Tibial nerve (tissue), 4 donors: ENCODE data around the gene RFFL. TPM values are rescaled to one million over a fixed set of nuclear protein-coding genes. Genes with fewer than 3 reads are reported as not detected.
"Not testable (repeated sequence)": the region's sequence is repeated elsewhere in the genome, so short reads cannot be mapped to it uniquely, and the experiment has no call there.

Source experiments
- DNase-seq, 2 donors: peaks; one replicate each; pipeline ENCODE4 v3.0.0-alpha.2; 2019; ENCODE audit warnings: low spot score in 2 of 2
- H3K27ac ChIP-seq, 4 donors: fragments of 200-600 bp; sonication (generic) in 3 of 4; one replicate each; pipeline ENCODE4 v1.5.1; 2017 to 2019; ENCODE audit warnings: mild to moderate bottlenecking in 1 of 4
- H3K27me3 ChIP-seq, 2 donors: fragments of 200-600 bp; sonication (generic) in 1 of 2; one replicate each; pipeline versions ENCODE4 v1.5.1 to v1.6.0; 2017 to 2019
- H3K36me3 ChIP-seq, 3 donors: fragments of 200-600 bp; sonication (generic); one replicate each; pipeline ENCODE4 v1.5.1; 2018 to 2019
- H3K4me1 ChIP-seq, 4 donors: fragments of 200-600 bp; sonication (generic) in 3 of 4; one replicate each; pipeline ENCODE4 v1.5.1; 2017 to 2019
- H3K4me3 ChIP-seq, 4 donors: fragments of 200-600 bp; sonication (generic) in 3 of 4; one replicate each; pipeline ENCODE4 v1.5.1; 2017 to 2019; ENCODE audit warnings: mild to moderate bottlenecking in 1 of 4, moderate library complexity in 1 of 4
- H3K9me3 ChIP-seq, 4 donors: fragments of 200-600 bp; sonication (generic) in 3 of 4; one replicate each; pipeline ENCODE4 v1.5.1; 2017 to 2019
- EP300 ChIP-seq, 2 donors: sonication (generic); formaldehyde crosslinking; IDR thresholded peaks; one replicate each; pipeline ENCODE4 v1.6.1; 2017; ENCODE audit warnings: antibody characterized with exemption in 2 of 2, mild to moderate bottlenecking in 1 of 2
- POLR2A ChIP-seq, 2 donors: fragments of 450-650 bp; IDR thresholded peaks; one replicate each; pipeline ENCODE4 v1.6.1; 2017; ENCODE audit warnings: antibody characterized with exemption in 2 of 2, mild to moderate bottlenecking in 2 of 2, moderate library complexity in 2 of 2
- WGBS, 2 donors: methylation state at CpG; one replicate each; pipeline ENCODE4 v1.1.5; 2018; 5-methylcytosine and 5-hydroxymethylcytosine counted together
- total RNA-seq, 4 donors: library from RNA; depleted of rRNA; stranded (reverse); fragments of >200 nt; gene quantifications; one replicate each; pipeline ENCODE4 v1.1.0, GENCODE V29; 2016
- TF ChIP-seq, protein P1 (sequence below), 5 experiments: fragments of 200-600 bp in 3 of 5; fragments of 450-650 bp in 2 of 5; sonication (generic) in 3 of 5; IDR thresholded peaks; one replicate each; pipeline ENCODE4 v1.5.1; 2016 to 2019; ENCODE audit warnings: antibody characterized with exemption in 5 of 5, mild to moderate bottlenecking in 3 of 5, moderate library complexity in 2 of 5

RFFL gene
- total RNA-seq, 4 donors from 2014 or later: 10.8 to 41.3 (median 17.2) TPM

DNA sequence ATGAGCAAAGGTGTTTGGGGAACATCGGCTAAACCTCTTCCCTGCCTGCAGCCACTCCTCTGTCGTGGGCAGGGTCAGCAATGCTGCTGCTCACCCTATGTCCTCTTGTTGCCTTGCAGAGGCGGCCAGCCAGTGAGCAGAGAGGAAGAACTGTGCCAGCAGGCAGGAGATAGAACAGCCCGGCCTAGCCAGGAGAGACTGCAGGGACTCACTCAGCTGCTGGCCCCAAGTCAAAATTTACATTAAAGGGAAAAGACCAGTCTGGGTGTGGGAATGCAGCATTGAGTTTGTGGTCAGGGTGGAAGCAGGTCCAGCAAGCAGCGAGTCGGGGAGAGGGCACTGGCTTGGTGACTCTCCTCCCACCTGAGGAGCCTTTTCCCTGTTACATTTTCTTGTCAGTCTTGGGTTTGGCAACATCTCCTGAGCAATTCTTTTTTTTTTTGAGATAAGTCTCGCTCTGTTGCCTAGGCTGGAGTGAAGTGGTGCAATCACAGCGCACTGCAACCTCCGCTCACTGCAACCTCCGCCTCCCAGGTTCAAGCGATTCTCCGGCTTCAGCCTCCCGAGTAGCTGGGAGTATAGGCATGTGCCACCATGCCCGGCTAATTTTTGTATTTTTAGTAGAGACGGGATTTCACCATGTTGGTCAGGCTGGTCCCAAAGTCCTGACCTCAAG lies 60.5 kb downstream of the RFFL start:
- no peak overlapping the region for H3K4me3 ChIP-seq
- H3K27ac ChIP-seq: no peak overlapping the region
- H3K27me3 ChIP-seq: no peaks in the 10 kb centered on the region
- whole genome bisulfite sequencing, 2 donors: 86 to 87% methylated on average over 14 to 15 of the region's 15 CpGs
- H3K36me3 ChIP-seq: peaks cover 0 to 91% (median 0%) of the 10 kb centered on the region in 3 donors
- DNase-seq: no peak
- TF ChIP-seq, protein P1, sequence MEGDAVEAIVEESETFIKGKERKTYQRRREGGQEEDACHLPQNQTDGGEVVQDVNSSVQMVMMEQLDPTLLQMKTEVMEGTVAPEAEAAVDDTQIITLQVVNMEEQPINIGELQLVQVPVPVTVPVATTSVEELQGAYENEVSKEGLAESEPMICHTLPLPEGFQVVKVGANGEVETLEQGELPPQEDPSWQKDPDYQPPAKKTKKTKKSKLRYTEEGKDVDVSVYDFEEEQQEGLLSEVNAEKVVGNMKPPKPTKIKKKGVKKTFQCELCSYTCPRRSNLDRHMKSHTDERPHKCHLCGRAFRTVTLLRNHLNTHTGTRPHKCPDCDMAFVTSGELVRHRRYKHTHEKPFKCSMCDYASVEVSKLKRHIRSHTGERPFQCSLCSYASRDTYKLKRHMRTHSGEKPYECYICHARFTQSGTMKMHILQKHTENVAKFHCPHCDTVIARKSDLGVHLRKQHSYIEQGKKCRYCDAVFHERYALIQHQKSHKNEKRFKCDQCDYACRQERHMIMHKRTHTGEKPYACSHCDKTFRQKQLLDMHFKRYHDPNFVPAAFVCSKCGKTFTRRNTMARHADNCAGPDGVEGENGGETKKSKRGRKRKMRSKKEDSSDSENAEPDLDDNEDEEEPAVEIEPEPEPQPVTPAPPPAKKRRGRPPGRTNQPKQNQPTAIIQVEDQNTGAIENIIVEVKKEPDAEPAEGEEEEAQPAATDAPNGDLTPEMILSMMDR (IDR thresholded peaks at IDR 0.05): no peak
- TF ChIP-seq POLR2A (IDR thresholded peaks at IDR 0.05) (no peak), EP300 (IDR thresholded peaks at IDR 0.05) (no peak)
- peaks cover 0 to 6% (median 1%) of the 10 kb centered on the region in 4 donors for H3K4me1 ChIP-seq
- no peaks in the 10 kb centered on the region for H3K9me3 ChIP-seq

DNA sequence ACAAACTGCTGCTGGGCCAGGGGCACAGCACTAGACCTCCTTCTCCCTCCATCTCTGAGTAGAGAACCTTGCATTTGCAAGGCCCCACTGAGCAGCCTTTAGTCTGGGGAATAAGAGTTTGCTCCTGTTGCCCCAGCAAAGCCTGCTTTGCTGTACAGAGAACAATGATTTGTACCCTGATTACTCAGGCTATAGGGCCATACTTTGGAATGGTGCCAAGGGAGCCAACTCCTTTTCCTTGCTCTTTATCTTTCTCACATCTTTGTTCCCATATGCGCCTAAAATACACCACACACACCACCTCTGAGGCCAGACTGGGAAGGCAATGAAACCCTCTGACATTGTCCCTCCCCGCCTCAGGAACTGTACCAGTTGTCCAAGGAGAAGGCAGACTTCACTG lies 62.0 kb downstream of the RFFL start:
- H3K4me1 ChIP-seq: peaks cover 0 to 21% (median 11%) of the 10 kb centered on the region in 4 donors
- H3K27me3 ChIP-seq: no peaks in the 10 kb centered on the region
- TF ChIP-seq, protein P1 (IDR thresholded peaks at IDR 0.05): no peak
- TF ChIP-seq POLR2A (IDR thresholded peaks at IDR 0.05) (no peak), EP300 (IDR thresholded peaks at IDR 0.05) (no peak)
- no peaks in the 10 kb centered on the region for H3K9me3 ChIP-seq
- no peak for DNase-seq
- 82 to 84% methylated on average over 2 of the region's 2 CpGs for WGBS, 2 donors
- H3K4me3 ChIP-seq: no peak overlapping the region
- H3K27ac ChIP-seq: no peak overlapping the region
- peaks cover 0 to 81% (median 0%) of the 10 kb centered on the region in 3 donors for H3K36me3 ChIP-seq

DNA sequence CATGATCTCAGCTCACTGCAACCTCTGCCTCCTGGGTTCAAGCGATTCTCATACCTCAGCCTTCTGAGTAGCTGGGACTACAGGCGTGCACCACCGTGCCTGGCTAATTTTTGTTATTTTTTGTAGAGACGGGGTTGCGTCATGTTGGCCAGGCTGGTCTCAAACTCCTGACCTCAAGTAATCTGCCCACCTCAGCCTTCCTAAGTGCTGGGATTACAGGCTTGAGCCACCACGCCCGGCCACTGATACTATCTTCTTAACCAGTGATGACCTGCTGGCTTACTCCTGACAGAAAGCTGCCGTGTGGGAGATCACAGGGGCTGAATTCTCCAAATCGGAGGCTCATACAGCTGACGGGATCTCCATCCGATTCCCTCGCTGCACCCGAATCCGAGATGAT lies 62.5 kb downstream of the RFFL start:
- not testable (repeated sequence) for DNase-seq, H3K4me3 ChIP-seq, H3K27ac ChIP-seq, H3K9me3 ChIP-seq, H3K27me3 ChIP-seq
- Histone ChIP-seq H3K4me1 (peaks cover 0 to 21% (median 11%) of the 10 kb centered on the region in 4 donors), H3K36me3 (peaks cover 0 to 83% (median 0%) of the 10 kb centered on the region in 3 donors)
- 96% methylated on average over 13 to 14 of the region's 14 CpGs for WGBS, 2 donors

DNA sequence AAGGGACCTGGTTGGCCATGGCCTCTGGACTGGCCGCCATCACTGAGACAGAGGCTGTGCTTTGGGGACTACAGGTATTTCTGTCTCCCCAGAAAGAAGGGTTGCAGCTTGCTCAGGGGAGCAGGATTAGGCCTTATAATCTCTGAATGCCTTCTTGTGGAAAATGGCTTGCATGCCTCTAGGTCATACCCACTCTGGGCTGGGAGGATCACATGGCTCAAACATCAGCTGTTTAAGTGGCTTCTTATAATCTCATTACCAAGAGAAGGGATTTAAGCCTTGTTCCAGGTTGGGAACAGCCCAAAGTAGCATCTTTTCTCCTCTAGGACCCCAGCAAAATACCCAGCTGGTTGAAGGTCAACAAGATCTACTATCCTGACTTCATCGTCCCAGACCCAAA lies 64.1 kb downstream of the RFFL start:
- Histone ChIP-seq H3K36me3 (peaks cover 0 to 86% (median 0%) of the 10 kb centered on the region in 3 donors), H3K9me3 (no peaks in the 10 kb centered on the region), H3K27me3 (no peaks in the 10 kb centered on the region), H3K4me3 (no peak overlapping the region), H3K4me1 (peaks cover 0 to 21% (median 11%) of the 10 kb centered on the region in 4 donors), H3K27ac (no peak overlapping the region)
- WGBS, 2 donors: 85 to 86% methylated on average over 2 of the region's 2 CpGs
- DNase-seq: no peak
- TF ChIP-seq POLR2A (IDR thresholded peaks at IDR 0.05) (no peak), EP300 (IDR thresholded peaks at IDR 0.05) (no peak)
- TF ChIP-seq, protein P1 (IDR thresholded peaks at IDR 0.05): no peak

DNA sequence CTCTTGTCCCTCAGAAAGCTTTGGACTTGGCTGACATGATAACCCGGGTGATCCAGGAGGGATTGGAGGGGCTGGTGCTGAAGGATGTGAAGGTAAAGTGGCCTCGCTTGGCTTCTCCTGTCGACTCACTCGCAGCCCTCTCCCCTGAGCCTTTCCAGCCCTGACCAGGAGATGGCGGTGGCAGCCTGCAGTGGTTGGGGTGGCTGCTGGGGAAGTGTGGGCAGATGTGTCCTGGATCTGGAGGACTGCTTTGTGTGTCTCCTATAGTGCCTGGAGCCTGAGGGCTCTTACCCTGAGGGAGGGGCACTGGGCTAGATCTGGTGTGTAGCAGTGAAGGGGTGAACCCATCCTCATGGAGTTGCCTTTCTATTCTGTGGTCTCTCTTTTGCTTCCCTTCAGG lies 65.3 kb downstream of the RFFL start:
- peak overlapping the region in 2 of 4 donors; percentile 55 to 68 for H3K27ac ChIP-seq
- DNase-seq: peak; percentile 28 to 58
- H3K4me1 ChIP-seq: peaks cover 0 to 21% (median 11%) of the 10 kb centered on the region in 4 donors

More for the DNA sequence above, 65.3 kb downstream of the RFFL start:
- H3K4me3 ChIP-seq: no peak overlapping the region
- TF ChIP-seq POLR2A (IDR thresholded peaks at IDR 0.05): no peak
- TF ChIP-seq, protein P1 (IDR thresholded peaks at IDR 0.05): peak; percentile 42 to 79 (median 74)
- H3K9me3 ChIP-seq: no peaks in the 10 kb centered on the region
- no peaks in the 10 kb centered on the region for H3K27me3 ChIP-seq
- WGBS, 2 donors: 58% methylated on average over 5 of the region's 5 CpGs
- peaks cover 0 to 86% (median 0%) of the 10 kb centered on the region in 3 donors for H3K36me3 ChIP-seq
